SK-N-MC (cell line): ENCODE data around the gene PBX1.

Experiments used
- DNase-seq: peaks from one replicate; pipeline ENCODE4 v3.0.0-alpha.2; 2011; ENCODE audit warnings: low read depth, low spot score
- H3K27ac ChIP-seq: fragments of 200-600 bp; sonication (generic); 2 replicates; pipeline ENCODE4 v1.5.1; 2016; ENCODE audit warnings: mixed run types
- H3K36me3 ChIP-seq: fragments of 200-600 bp; sonication (generic); 2 replicates; pipeline ENCODE4 v1.6.1; 2017; ENCODE audit warnings: antibody characterized with exemption, low read length, mixed read lengths; ENCODE audit not compliant: insufficient read depth
- H3K4me3 ChIP-seq: fragments of 200-600 bp; sonication (generic); 2 replicates; pipeline ENCODE4 v1.5.1; 2016
- H3K9ac ChIP-seq: fragments of 200-600 bp; sonication (generic); 2 replicates; pipeline ENCODE4 v1.8.0; 2017; ENCODE audit warnings: mixed run types, mixed read lengths; ENCODE audit not compliant: insufficient read length
- H3K9me3 ChIP-seq: fragments of 200-600 bp; sonication (generic); 2 replicates; pipeline ENCODE4 v1.6.1; 2017; ENCODE audit warnings: low read depth, mild to moderate bottlenecking, antibody characterized with exemption, low read length, moderate library complexity, mixed read lengths
- EZH2 ChIP-seq: fragments of 200-600 bp; sonication (generic); IDR thresholded peaks from one replicate; pipeline ENCODE4 v1.6.1; 2017; ENCODE audit warnings: antibody characterized with exemption
- FOXP2 ChIP-seq: optimal IDR thresholded peaks from 2 replicates; pipeline ENCODE3; 2011; ENCODE audit warnings: mild to moderate bottlenecking, moderate library complexity; ENCODE audit not compliant: insufficient read depth; ENCODE audit errors: extremely low read length, control extremely low read depth
- POLR2AphosphoS5 ChIP-seq: IDR thresholded peaks from 2 replicates; pipeline ENCODE4 v1.6.1; 2012; ENCODE audit warnings: mild to moderate bottlenecking, low read depth, low read length, borderline replicate concordance

PBX1 gene

GRCh38 chr1:164569241-164569640 is 10.3 kb downstream of the PBX1 start:
- DNase-seq = no peak
- Histone ChIP-seq H3K27ac (no peak overlapping the region), H3K9ac (no peak overlapping the region), H3K9me3 (peaks cover 2% of the 10 kb centered on the region; the same call in 1 of the 2 replicates), H3K36me3 (peaks cover 48% of the 10 kb centered on the region), H3K4me3 (no peak overlapping the region)
- TF ChIP-seq POLR2AphosphoS5 (no peak), FOXP2 (no peak), EZH2 (no peak)

- H3K9ac ChIP-seq = no peak overlapping the region
- peaks cover 2% of the 10 kb centered on the region; the same call in 1 of the 2 replicates for H3K9me3 ChIP-seq
- no peak overlapping the region for H3K4me3 ChIP-seq
- no peak overlapping the region for H3K27ac ChIP-seq
- no peak for DNase-seq
- TF ChIP-seq FOXP2 = no peak
- peaks cover 50% of the 10 kb centered on the region for H3K36me3 ChIP-seq
These were observed 10.9 kb downstream of the PBX1 start for GRCh38 chr1:164569866-164570265.

GRCh38 chr1:164571333-164571732 is 12.3 kb downstream of the PBX1 start:
- H3K27ac ChIP-seq = no peak overlapping the region
- H3K36me3 ChIP-seq = peaks cover 50% of the 10 kb centered on the region
- no peak overlapping the region for H3K4me3 ChIP-seq
- H3K9ac ChIP-seq = no peak overlapping the region
- DNase-seq = no peak
- TF ChIP-seq FOXP2 = no peak
- TF ChIP-seq POLR2AphosphoS5 = no peak
- no peak for TF ChIP-seq EZH2
- H3K9me3 ChIP-seq = peaks cover 2% of the 10 kb centered on the region; the same call in 1 of the 2 replicates

- no peak overlapping the region for H3K9ac ChIP-seq
- no peak for TF ChIP-seq POLR2AphosphoS5
- no peak for TF ChIP-seq EZH2
- TF ChIP-seq FOXP2 = no peak
- no peak overlapping the region for H3K4me3 ChIP-seq
- H3K9me3 ChIP-seq = peaks cover 2% of the 10 kb centered on the region; the same call in 1 of the 2 replicates
- H3K27ac ChIP-seq = no peak overlapping the region
- peaks cover 21% of the 10 kb centered on the region for H3K36me3 ChIP-seq
- no peak for DNase-seq
These were observed 16.4 kb downstream of the PBX1 start for GRCh38 chr1:164575356-164575886.

- DNase-seq = no peak
- TF ChIP-seq POLR2AphosphoS5 (no peak), FOXP2 (peak; percentile 59)
These were observed 17.6 kb downstream of the PBX1 start for GRCh38 chr1:164576291-164577271.

GRCh38 chr1:164577291-164577690 is 18.3 kb downstream of the PBX1 start:
- TF ChIP-seq POLR2AphosphoS5 (no peak), FOXP2 (no peak), EZH2 (no peak)
- Histone ChIP-seq H3K9ac (peak overlapping the region; percentile 55), H3K4me3 (peak overlapping the region; percentile 71), H3K27ac (peak overlapping the region; percentile 98), H3K36me3 (peaks cover 14% of the 10 kb centered on the region), H3K9me3 (no peaks in the 10 kb centered on the region)
- DNase-seq = no peak

More at GRCh38 chr1:164576291-164577271, 17.6 kb downstream of the PBX1 start:
- no peaks in the 10 kb centered on the region for H3K9me3 ChIP-seq
- peak overlapping the region; percentile 55 for H3K9ac ChIP-seq
- peak overlapping the region; percentile 71 for H3K4me3 ChIP-seq
- peaks cover 9% of the 10 kb centered on the region; the same call in 1 of the 2 replicates for H3K36me3 ChIP-seq
- peak overlapping the region; percentile 98 for H3K27ac ChIP-seq

GRCh38 chr1:164578479-164579200 is 19.7 kb downstream of the PBX1 start:
- no peak for DNase-seq
- Histone ChIP-seq H3K9me3 (no peaks in the 10 kb centered on the region), H3K4me3 (no peak overlapping the region), H3K9ac (no peak overlapping the region), H3K36me3 (peaks cover 14% of the 10 kb centered on the region), H3K27ac (no peak overlapping the region)
- TF ChIP-seq FOXP2 = no peak
- no peak for TF ChIP-seq EZH2
- no peak for TF ChIP-seq POLR2AphosphoS5

- H3K9ac ChIP-seq = no peak overlapping the region
- peaks cover 8% of the 10 kb centered on the region for H3K36me3 ChIP-seq
- no peak overlapping the region for H3K27ac ChIP-seq
- no peak for TF ChIP-seq POLR2AphosphoS5
- TF ChIP-seq EZH2 = no peak
- TF ChIP-seq FOXP2 = no peak
- no peak overlapping the region for H3K4me3 ChIP-seq
- no peak for DNase-seq
- H3K9me3 ChIP-seq = no peaks in the 10 kb centered on the region
These were observed 20.4 kb downstream of the PBX1 start for GRCh38 chr1:164579381-164579780.
